ENCODE measurements around the gene CHD6.

- TF ChIP-seq CTCF (conservative IDR thresholded peaks at IDR 0.05): no peak
- TF ChIP-seq EZH2 (IDR thresholded peaks at IDR 0.05; ENCODE audit: low read depth): no peak
These were observed 30.2 kb downstream of the CHD6 start for GRCh38 chr20:41587956-41588355.

Measured in PC-9 (cell line).